Mucosa of descending colon (tissue), 3 donors: ENCODE results near the gene CLNK. TPM values are rescaled to one million over a fixed set of nuclear protein-coding genes. Genes with fewer than 3 reads are reported as not detected.

Experiments used
- ATAC-seq: fragments of 200-7000 bp; cut with Tn5 transposase; one replicate; pipeline ENCODE4 v1.9.1; 2020; ENCODE audit warnings: mild to moderate bottlenecking, moderate library complexity
- DNase-seq, 3 donors: peaks; one replicate each; pipeline ENCODE4 v3.0.0-alpha.2; 2020
- H3K36me3 ChIP-seq: fragments of 200-600 bp; one replicate; pipeline ENCODE4 v1.8.0; 2021; ENCODE audit warnings: low read depth, mild to moderate bottlenecking
- H3K4me1 ChIP-seq: fragments of 200-600 bp; one replicate; pipeline ENCODE4 v1.8.0; 2021; ENCODE audit warnings: low read depth, mild to moderate bottlenecking
- H3K4me3 ChIP-seq: fragments of 200-600 bp; one replicate; pipeline ENCODE4 v1.8.0; 2021; ENCODE audit warnings: mild to moderate bottlenecking
- H3K9me3 ChIP-seq: fragments of 200-600 bp; one replicate; pipeline ENCODE4 v1.8.0; 2021; ENCODE audit warnings: mild to moderate bottlenecking
- CTCF ChIP-seq: fragments of 200-600 bp; IDR thresholded peaks from one replicate; pipeline ENCODE4 v1.8.0; 2022; ENCODE audit warnings: antibody characterized with exemption, mild to moderate bottlenecking
- intact Hi-C, 2 donors: fragments of 100-400 bp; cut with DNase I in 1 of 2; cut with micrococcal nuclease in 1 of 2; formaldehyde crosslinking; loops; one replicate each; pipeline versions ENCODE4 v1.11.0 to v1.11.1; 2022; cut with DNase I, micrococcal nuclease
- total RNA-seq, 3 donors: library from RNA; stranded (reverse); fragmentation: NEBNext Ultra II Directional in 2 of 3; extraction: Animal tissue kit (Norgen Biotek cat#: 25700) in 2 of 3; gene quantifications; one replicate each; pipeline versions ENCODE4 v1.2.1 to v1.2.4, GENCODE V29; 2021 to 2023
- donor health status: DM: no; HTN: no; CAD: no; lungs with moderate emphysema.
- donor health status: DM: no; HTN: no; CAD: no.
- donor health status: DM: no; HTN: yes; CAD: no.

Gene CLNK
- total RNA-seq, 3 donors from 2014 or later, result 0.27 to 0.60 TPM; not detected in 1

DNA sequence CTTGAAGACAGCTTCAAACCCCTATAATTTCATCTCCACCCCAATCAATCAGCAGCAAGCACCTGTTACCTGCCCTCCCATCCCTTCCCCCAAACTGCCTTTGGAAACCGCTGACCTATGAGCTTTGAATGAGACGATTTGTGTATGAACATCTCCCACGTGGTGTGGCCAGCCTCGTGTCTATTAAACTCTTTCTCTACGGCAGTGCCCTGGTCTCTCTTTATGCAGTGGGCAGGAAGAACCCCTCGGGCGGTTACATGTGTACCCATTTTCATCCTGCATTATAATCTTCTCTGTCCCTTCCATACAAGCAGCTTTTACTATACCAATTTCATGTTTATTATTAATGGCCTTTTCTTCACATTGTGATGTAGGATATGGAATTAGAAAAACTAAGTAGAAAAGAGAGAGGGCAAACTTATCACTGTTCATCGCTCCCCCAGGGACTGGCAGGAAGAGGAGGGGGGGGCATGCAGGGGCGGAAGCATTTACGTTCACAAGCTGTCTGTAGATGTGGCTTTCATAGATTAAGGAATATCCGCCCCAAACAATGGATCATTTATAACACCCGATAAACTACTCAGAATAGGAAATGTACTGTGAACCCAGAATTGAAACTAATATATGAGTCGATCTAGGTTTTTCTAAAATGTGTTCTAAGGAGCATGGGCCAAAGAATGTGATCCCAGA is 131.8 kb downstream of the CLNK start:
- Histone ChIP-seq H3K4me1 (no peaks in the 10 kb centered on the region), H3K9me3 (no peaks in the 10 kb centered on the region), H3K4me3 (no peak overlapping the region), H3K36me3 (no peaks in the 10 kb centered on the region)
- no peak for DNase-seq
- TF ChIP-seq CTCF, result no peak
- intact Hi-C loops, result no loop called here
- no peak for ATAC-seq

- Histone ChIP-seq H3K9me3 (no peaks in the 10 kb centered on the region), H3K4me3 (no peak overlapping the region), H3K36me3 (no peaks in the 10 kb centered on the region), H3K4me1 (no peaks in the 10 kb centered on the region)
- TF ChIP-seq CTCF, result no peak
- DNase-seq, result no peak
- intact Hi-C loops, result loop anchor here in 1 of 2 donors (10.0 kb wide), 1 partner anchor 371 kb away; no protein-coding TSS in a partner anchor
- no peak for ATAC-seq
Observed at GRCh38 chr4:10535912-10536311, 148.7 kb downstream of the CLNK start.

- intact Hi-C loops, result loop anchor here in 1 of 2 donors (10.0 kb wide), 1 partner anchor 370 kb away; no protein-coding TSS in a partner anchor
- no peak for TF ChIP-seq CTCF
- Histone ChIP-seq H3K9me3 (no peaks in the 10 kb centered on the region), H3K4me1 (no peaks in the 10 kb centered on the region), H3K4me3 (no peak overlapping the region), H3K36me3 (no peaks in the 10 kb centered on the region)
- ATAC-seq, result no peak
- no peak for DNase-seq
Observed at GRCh38 chr4:10534820-10535219, 149.7 kb downstream of the CLNK start.

GRCh38 chr4:10532155-10532554 is 152.4 kb downstream of the CLNK start:
- no peak for TF ChIP-seq CTCF
- Histone ChIP-seq H3K36me3 (no peaks in the 10 kb centered on the region), H3K9me3 (no peaks in the 10 kb centered on the region), H3K4me1 (no peaks in the 10 kb centered on the region), H3K4me3 (no peak overlapping the region)
- no peak for ATAC-seq
- DNase-seq, result no peak
- intact Hi-C loops, result loop anchor here in 1 of 2 donors (10.0 kb wide), 1 partner anchor 367 kb away; no protein-coding TSS in a partner anchor

- Histone ChIP-seq H3K4me3 (no peak overlapping the region), H3K4me1 (no peaks in the 10 kb centered on the region), H3K9me3 (no peaks in the 10 kb centered on the region), H3K36me3 (no peaks in the 10 kb centered on the region)
- intact Hi-C loops, result loop anchor here in 1 of 2 donors (10.0 kb wide), 1 partner anchor 365 kb away; no protein-coding TSS in a partner anchor
- DNase-seq (no peak), ATAC-seq (no peak)
- TF ChIP-seq CTCF, result no peak
Observed at GRCh38 chr4:10530137-10530786, 154.3 kb downstream of the CLNK start.
